Measurements from ENCODE around the gene TCAIM. TPM values are rescaled to one million over a fixed set of nuclear protein-coding genes. Genes with fewer than 3 reads are reported as not detected.
A peak's percentile ranks its signal among the peaks of the same experiment; 100 is the strongest.

TCAIM gene
- total RNA-seq, 2 donors from 2014 or later, result 23.2 to 26.3 TPM

DNA sequence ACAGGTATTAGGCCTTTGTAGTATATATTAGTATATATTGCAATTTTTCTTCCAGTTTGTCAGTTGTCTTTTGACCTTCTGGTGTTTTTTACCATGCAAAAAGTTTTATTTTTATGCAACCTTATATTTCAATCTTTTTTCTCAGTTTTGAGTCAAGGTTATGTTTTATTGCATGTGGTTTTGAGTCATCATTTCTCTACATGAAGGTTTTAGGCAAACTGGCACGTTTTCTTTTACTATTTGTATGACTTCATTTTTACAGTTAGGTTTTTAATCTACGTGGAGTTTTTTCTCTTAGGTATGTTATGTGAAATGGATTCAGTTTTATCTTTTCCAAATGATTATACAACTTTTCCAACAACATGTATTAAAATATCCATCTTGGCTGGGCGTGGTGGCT is 36.8 kb upstream of the TCAIM start:
- DNase-seq, result no peak
- Mint-ChIP-seq H3K4me1 (no peaks in the 10 kb centered on the region), H3K36me3 (ENCODE audit: low read depth) (no peaks in the 10 kb centered on the region), H3K27me3 (ENCODE audit: insufficient read depth) (no peaks in the 10 kb centered on the region), H3K27ac (no peak overlapping the region), H3K4me3 (no peak overlapping the region), H3K9me3 (no peaks in the 10 kb centered on the region)
- no peaks in the 10 kb centered on the region for H3K9me3 ChIP-seq (ENCODE audit: control insufficient read depth, low read length)
- no peak overlapping the region for H3K27ac ChIP-seq (ENCODE audit: low read depth, low read length)
- no peaks in the 10 kb centered on the region for H3K36me3 ChIP-seq (ENCODE audit: control insufficient read depth, insufficient read depth, low read length)
- no peak overlapping the region for H3K9ac ChIP-seq (ENCODE audit: extremely low read depth, low read length, poor library complexity, severe bottlenecking)
- no peaks in the 10 kb centered on the region for H3K4me1 ChIP-seq (ENCODE audit: control insufficient read depth, insufficient read depth, low read length)
- H3K4me3 ChIP-seq (ENCODE audit: low read length), result no peak overlapping the region
- TF ChIP-seq, protein P1, sequence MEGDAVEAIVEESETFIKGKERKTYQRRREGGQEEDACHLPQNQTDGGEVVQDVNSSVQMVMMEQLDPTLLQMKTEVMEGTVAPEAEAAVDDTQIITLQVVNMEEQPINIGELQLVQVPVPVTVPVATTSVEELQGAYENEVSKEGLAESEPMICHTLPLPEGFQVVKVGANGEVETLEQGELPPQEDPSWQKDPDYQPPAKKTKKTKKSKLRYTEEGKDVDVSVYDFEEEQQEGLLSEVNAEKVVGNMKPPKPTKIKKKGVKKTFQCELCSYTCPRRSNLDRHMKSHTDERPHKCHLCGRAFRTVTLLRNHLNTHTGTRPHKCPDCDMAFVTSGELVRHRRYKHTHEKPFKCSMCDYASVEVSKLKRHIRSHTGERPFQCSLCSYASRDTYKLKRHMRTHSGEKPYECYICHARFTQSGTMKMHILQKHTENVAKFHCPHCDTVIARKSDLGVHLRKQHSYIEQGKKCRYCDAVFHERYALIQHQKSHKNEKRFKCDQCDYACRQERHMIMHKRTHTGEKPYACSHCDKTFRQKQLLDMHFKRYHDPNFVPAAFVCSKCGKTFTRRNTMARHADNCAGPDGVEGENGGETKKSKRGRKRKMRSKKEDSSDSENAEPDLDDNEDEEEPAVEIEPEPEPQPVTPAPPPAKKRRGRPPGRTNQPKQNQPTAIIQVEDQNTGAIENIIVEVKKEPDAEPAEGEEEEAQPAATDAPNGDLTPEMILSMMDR (conservative IDR thresholded peaks at IDR 0.05), result no peak
- peaks cover 7% of the 10 kb centered on the region for H3K27me3 ChIP-seq (ENCODE audit: control insufficient read depth, insufficient read depth, low read length, poor library complexity, severe bottlenecking)
- WGBS, 2 experiments (ENCODE audit: insufficient coverage in 1 of 2, insufficient read length in 1 of 2), result 89 to 91% methylated on average over 1 to 2 of the region's 3 CpGs

DNA sequence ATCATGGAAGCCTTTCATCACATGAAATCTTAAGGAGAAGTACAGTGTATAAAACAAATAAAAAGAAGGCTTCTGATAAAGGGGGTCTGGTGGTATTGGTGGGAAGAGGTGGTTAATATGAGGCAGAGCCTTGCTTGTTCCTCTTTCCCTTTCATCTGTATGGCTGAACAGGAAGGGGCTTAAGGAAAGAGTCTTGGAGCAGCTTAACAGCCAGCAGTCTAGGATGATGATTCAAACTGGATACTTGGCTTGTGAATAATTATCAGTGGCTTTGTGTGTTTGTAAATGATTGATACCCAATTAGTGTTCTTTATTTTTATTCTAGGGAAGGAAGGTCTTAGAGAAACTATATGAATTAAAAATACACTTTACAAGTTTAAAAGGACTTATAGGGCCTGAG is 29.1 kb upstream of the TCAIM start:
- Mint-ChIP-seq H3K27me3 (ENCODE audit: insufficient read depth) (no peaks in the 10 kb centered on the region), H3K9me3 (no peaks in the 10 kb centered on the region), H3K4me1 (no peaks in the 10 kb centered on the region), H3K27ac (no peak overlapping the region), H3K36me3 (ENCODE audit: low read depth) (no peaks in the 10 kb centered on the region), H3K4me3 (no peak overlapping the region)
- no peak overlapping the region for H3K9ac ChIP-seq (ENCODE audit: extremely low read depth, low read length, poor library complexity, severe bottlenecking)
- DNase-seq, result no peak
- H3K4me3 ChIP-seq (ENCODE audit: low read length), result no peak overlapping the region
- TF ChIP-seq, protein P1 (conservative IDR thresholded peaks at IDR 0.05), result no peak
- no peaks in the 10 kb centered on the region for H3K9me3 ChIP-seq (ENCODE audit: control insufficient read depth, low read length)
- H3K27ac ChIP-seq (ENCODE audit: low read depth, low read length), result no peak overlapping the region
- H3K4me1 ChIP-seq (ENCODE audit: control insufficient read depth, insufficient read depth, low read length), result no peaks in the 10 kb centered on the region
- no peaks in the 10 kb centered on the region for H3K27me3 ChIP-seq (ENCODE audit: control insufficient read depth, insufficient read depth, low read length, poor library complexity, severe bottlenecking)
- H3K36me3 ChIP-seq (ENCODE audit: control insufficient read depth, insufficient read depth, low read length), result no peaks in the 10 kb centered on the region

DNA sequence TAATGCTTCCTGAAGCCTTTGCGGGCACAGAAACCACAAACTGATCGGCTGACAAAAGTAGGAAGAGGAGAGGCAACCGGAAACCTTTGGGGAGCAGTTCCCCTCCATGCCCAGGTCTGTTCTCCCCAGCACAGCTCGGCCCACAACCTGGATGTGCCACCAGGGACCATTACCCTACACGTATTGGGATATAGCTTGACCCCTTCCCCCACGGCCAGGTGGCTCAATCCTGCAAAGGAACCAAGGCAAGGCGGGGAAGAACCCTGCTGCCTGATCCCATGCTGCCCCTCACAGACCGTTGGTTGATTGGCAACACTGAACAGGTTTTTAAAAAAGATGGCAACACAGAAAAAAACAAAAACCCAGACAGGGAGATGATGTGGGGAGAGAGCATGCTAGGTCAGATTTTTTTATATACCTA is 19.7 kb upstream of the TCAIM start:
- Mint-ChIP-seq H3K27ac (no peak overlapping the region), H3K9me3 (no peaks in the 10 kb centered on the region), H3K4me1 (peaks cover 12% of the 10 kb centered on the region), H3K27me3 (ENCODE audit: insufficient read depth) (peaks cover 1% of the 10 kb centered on the region), H3K4me3 (no peak overlapping the region), H3K36me3 (ENCODE audit: low read depth) (no peaks in the 10 kb centered on the region)
- no peak overlapping the region for H3K9ac ChIP-seq (ENCODE audit: extremely low read depth, low read length, poor library complexity, severe bottlenecking)
- no peak overlapping the region for H3K27ac ChIP-seq (ENCODE audit: low read depth, low read length)
- no peak overlapping the region for H3K4me3 ChIP-seq (ENCODE audit: low read length)
- no peaks in the 10 kb centered on the region for H3K9me3 ChIP-seq (ENCODE audit: control insufficient read depth, low read length)
- peak; percentile 85 for DNase-seq
- no peaks in the 10 kb centered on the region for H3K4me1 ChIP-seq (ENCODE audit: control insufficient read depth, insufficient read depth, low read length)
- H3K36me3 ChIP-seq (ENCODE audit: control insufficient read depth, insufficient read depth, low read length), result no peaks in the 10 kb centered on the region
- no peaks in the 10 kb centered on the region for H3K27me3 ChIP-seq (ENCODE audit: control insufficient read depth, insufficient read depth, low read length, poor library complexity, severe bottlenecking)
- WGBS, 2 experiments (ENCODE audit: insufficient coverage in 1 of 2, insufficient read length in 1 of 2), result 63 to 100% methylated on average over 1 to 8 of the region's 8 CpGs
- TF ChIP-seq, protein P1 (conservative IDR thresholded peaks at IDR 0.05), result peak; percentile 59
